GM12878 (cell line): ENCODE measurements around the gene ZNF189. TPM values are rescaled to one million over a fixed set of nuclear protein-coding genes. Genes with fewer than 3 reads are reported as not detected.

Experiments
- ATAC-seq: fragments of 200-7000 bp; cut with Tn5 transposase; 3 replicates; pipeline ENCODE4 v1.9.1; 2020; ENCODE audit warnings: mild to moderate bottlenecking, moderate library complexity
- BruUV-seq: library from RNA; stranded (reverse); fragments of 400-500 nt; replicated peaks from 2 replicates; lab custom pipeline; 2021; lab: Mats Ljungman, UMichigan
- CTCF ChIA-PET: fragments of 300-600 bp; sonication (Branson Sonifier 250); formaldehyde crosslinking; extraction: SDS; loops from one replicate; lab custom pipeline; 2021; ENCODE audit warnings: inconsistent platforms; lab: Yijun Ruan, JAX
- POLR2A ChIA-PET: fragments of 350-600 bp; formaldehyde crosslinking; extraction: SDS; loops from one replicate; lab custom pipeline; 2021; ENCODE audit warnings: inconsistent platforms; lab: Charles Lee
- RAD21 ChIA-PET: fragments of 300-600 bp; sonication (Branson Sonifier 250); formaldehyde crosslinking; loops from one replicate; lab custom pipeline; 2023; ENCODE audit warnings: antibody characterized with exemption; ENCODE audit not compliant: unreplicated experiment; lab: Charles Lee
- SMC1A ChIA-PET: fragments of 300-600 bp; sonication (Branson Sonifier 250); formaldehyde crosslinking; loops from one replicate; lab custom pipeline; 2023; ENCODE audit not compliant: unreplicated experiment, uncharacterized antibody; lab: Charles Lee
- DNase-seq: peaks from one replicate; pipeline ENCODE4 v3.0.0-alpha.2; 2011; ENCODE audit warnings: low read depth, low spot score
- FAIRE-seq: peaks from 3 replicates; lab custom pipeline; 2011; peaks lifted over from hg19 to GRCh38; lab: Jason Lieb, UNC
- H2AFZ ChIP-seq: 2 replicates; pipeline ENCODE4 v1.6.0; 2011; ENCODE audit warnings: low read depth, low read length, control low read depth; ENCODE audit not compliant: control insufficient read depth
- H3K27ac ChIP-seq: 2 replicates; pipeline ENCODE4 v1.5.1; 2011; ENCODE audit warnings: control low read depth; ENCODE audit not compliant: control insufficient read depth, insufficient read depth
- H3K27me3 ChIP-seq, 2 experiments: replicated peaks in 1 of 2; 2 replicates each; pipeline versions ENCODE4 v1.6.0 to v1.6.1; 2011; ENCODE audit warnings: low read length in 1 of 2; ENCODE audit not compliant: control insufficient read depth in 2 of 2, insufficient read depth in 2 of 2
- H3K36me3 ChIP-seq, 2 experiments: 2 replicates each; pipeline ENCODE4 v1.5.1; 2011; ENCODE audit warnings: low read length in 1 of 2; ENCODE audit not compliant: control insufficient read depth in 2 of 2, insufficient read depth in 2 of 2
- H3K4me1 ChIP-seq: 2 replicates; pipeline ENCODE4 v1.6.1; 2011; ENCODE audit warnings: mild to moderate bottlenecking, low read length, moderate library complexity, mixed read lengths; ENCODE audit not compliant: control insufficient read depth, insufficient read depth
- H3K4me2 ChIP-seq: 2 replicates; pipeline ENCODE4 v1.6.0; 2011; ENCODE audit warnings: control low read depth; ENCODE audit not compliant: control insufficient read depth, insufficient read depth
- H3K4me3 ChIP-seq: fragments of 200-600 bp; sonication (generic); 2 replicates; pipeline ENCODE4 v1.5.1; 2016
- H3K79me2 ChIP-seq: 2 replicates; pipeline ENCODE4 v1.6.0; 2011; ENCODE audit warnings: low read length; ENCODE audit not compliant: control insufficient read depth, insufficient read depth
- H3K9ac ChIP-seq: 2 replicates; pipeline ENCODE4 v1.8.0; 2011; ENCODE audit warnings: low read length, control low read depth, mixed read lengths; ENCODE audit not compliant: control insufficient read depth, insufficient read depth
- H3K9me3 ChIP-seq: replicated peaks from 3 replicates; pipeline ENCODE4 v1.5.1; 2011; ENCODE audit warnings: mild to moderate bottlenecking, low read length; ENCODE audit not compliant: control insufficient read depth, insufficient read depth
- H4K20me1 ChIP-seq: 2 replicates; pipeline ENCODE4 v1.6.0; 2011; ENCODE audit not compliant: control insufficient read depth, insufficient read depth
- BACH1 ChIP-seq: fragments of 450-650 bp; IDR thresholded peaks from 2 replicates; pipeline ENCODE4 v1.6.1; 2017; ENCODE audit warnings: mild to moderate bottlenecking, borderline replicate concordance
- CHD1 ChIP-seq: IDR thresholded peaks from 2 replicates; pipeline ENCODE4 v1.6.1; 2012; ENCODE audit warnings: low read depth, low read length, improper control_type of control experiment
- GABPA ChIP-seq: IDR thresholded peaks from 2 replicates; pipeline ENCODE4 v1.6.1; 2014; ENCODE audit warnings: antibody characterized with exemption, low read depth, mild to moderate bottlenecking, inconsistent platforms
- MTA2 ChIP-seq: fragments of 450-650 bp; IDR thresholded peaks from 2 replicates; pipeline ENCODE4 v1.6.1; 2016; ENCODE audit warnings: low read depth, mild to moderate bottlenecking, moderate library complexity
- MYB ChIP-seq: fragments of 150-350 bp; IDR thresholded peaks from 2 replicates; pipeline ENCODE4 v1.6.1; 2014; ENCODE audit warnings: mild to moderate bottlenecking, low read depth, low read length, borderline replicate concordance
- NBN ChIP-seq: fragments of 450-650 bp; IDR thresholded peaks from 2 replicates; pipeline ENCODE4 v1.6.1; 2016
- NFYA ChIP-seq: IDR thresholded peaks from 2 replicates; pipeline ENCODE4 v1.6.1; 2011; ENCODE audit warnings: low read depth, mild to moderate bottlenecking, low read length, improper control_type of control experiment, borderline replicate concordance
- PML ChIP-seq: IDR thresholded peaks from 2 replicates; pipeline ENCODE4 v1.6.1; 2012; ENCODE audit warnings: low read length, inconsistent platforms
- POLR2A ChIP-seq: IDR thresholded peaks from 2 replicates; pipeline ENCODE4 v1.6.1; 2011; ENCODE audit warnings: low read depth, mild to moderate bottlenecking, low read length
- POLR2AphosphoS2 ChIP-seq: IDR thresholded peaks from 2 replicates; pipeline ENCODE4 v1.6.1; 2011; ENCODE audit warnings: low read depth, mild to moderate bottlenecking, low read length, improper control_type of control experiment, moderate library complexity
- RCOR1 ChIP-seq: conservative IDR thresholded peaks from 2 replicates; pipeline ENCODE4 v1.6.1; 2012; ENCODE audit warnings: low read depth, low read length, improper control_type of control experiment
- SIX5 ChIP-seq: IDR thresholded peaks from 2 replicates; pipeline ENCODE4 v1.6.1; 2011; ENCODE audit warnings: mild to moderate bottlenecking, low read depth, low read length, moderate library complexity; ENCODE audit not compliant: severe bottlenecking
- YY1 ChIP-seq: IDR thresholded peaks from 2 replicates; pipeline ENCODE4 v1.6.1; 2011; ENCODE audit warnings: low read depth, mild to moderate bottlenecking, low read length
- ZNF217 ChIP-seq: fragments of 450-650 bp; IDR thresholded peaks from 2 replicates; pipeline ENCODE4 v1.6.1; 2017; ENCODE audit warnings: antibody characterized with exemption, mild to moderate bottlenecking
- WGBS: methylation state at CpG from one replicate; pipeline ENCODE4 v1.1.6; 2016; ENCODE audit warnings: low lambda C conversion rate; ENCODE audit not compliant: insufficient replicate concordance, insufficient coverage; ENCODE audit errors: missing lambda C conversion rate; 5-methylcytosine and 5-hydroxymethylcytosine counted together
- in situ Hi-C: fragments of 300-500 bp; cut with MboI; formaldehyde crosslinking; loops from 9 replicates; pipeline ENCODE4 v1.14.3; 2018; ENCODE audit warnings: mixed read lengths
- intact Hi-C: fragments of 100-400 bp; cut with micrococcal nuclease; formaldehyde crosslinking; loops from one replicate; pipeline ENCODE4 v1.14.2; 2022; ENCODE audit not compliant: unreplicated experiment
- polyA plus RNA-seq, 11 experiments: library from polyadenylated mRNA; depleted of rRNA in 4 of 11; unstranded in 6 of 11; stranded (reverse) in 5 of 11; fragments of >200 nt; fragmentation: Nextera tagmentation in 4 of 11; fragmentation: Illumina TruSeq in 1 of 11; extraction: Ambion mirVana in 4 of 11; extraction: Trizol in 1 of 11; gene quantifications; 1 replicate in 1 of 11; 2 replicates in 10 of 11; pipeline versions ENCODE4 v1.2.1 to v1.2.3, GENCODE V29; 2011 to 2016; ENCODE audit warnings: inconsistent platforms in 2 of 11, missing spikeins in 2 of 11, low read depth in 1 of 11
- total RNA-seq, 4 experiments: library from RNA; depleted of rRNA in 3 of 4; stranded (reverse); fragments of >200 nt in 3 of 4; fragmentation: Illumina TruSeq in 1 of 4; extraction: Trizol in 1 of 4; gene quantifications; 2 replicates each; pipeline versions ENCODE4 v1.2.1 to v1.2.3, GENCODE V29; 2013 to 2021
- TF ChIP-seq, protein P1 (sequence below): fragments of 450-650 bp; IDR thresholded peaks from 2 replicates; pipeline ENCODE4 v1.6.1; 2017; ENCODE audit warnings: mild to moderate bottlenecking, low read depth, inconsistent platforms; ENCODE audit not compliant: poor library complexity, severe bottlenecking
- TF ChIP-seq, protein P2 (sequence below): IDR thresholded peaks from 2 replicates; pipeline ENCODE4 v1.6.1; 2011; ENCODE audit warnings: low read depth, low read length, improper control_type of control experiment, borderline replicate concordance
- TF ChIP-seq, protein P3 (sequence below): fragments of 450-650 bp; IDR thresholded peaks from 2 replicates; pipeline ENCODE4 v1.6.1; 2016; ENCODE audit warnings: mild to moderate bottlenecking
- TF ChIP-seq, protein P4 (sequence below): IDR thresholded peaks from 2 replicates; pipeline ENCODE4 v1.6.1; 2012; ENCODE audit warnings: low read depth, low read length, improper control_type of control experiment

Gene ZNF189
- total and polyA plus RNA-seq, 10 of the 15 experiments (the other 5 are each of a cell fraction or from before 2014, with no cell fraction given): 3.1 to 12.3 (median 7.4) TPM

DNA sequence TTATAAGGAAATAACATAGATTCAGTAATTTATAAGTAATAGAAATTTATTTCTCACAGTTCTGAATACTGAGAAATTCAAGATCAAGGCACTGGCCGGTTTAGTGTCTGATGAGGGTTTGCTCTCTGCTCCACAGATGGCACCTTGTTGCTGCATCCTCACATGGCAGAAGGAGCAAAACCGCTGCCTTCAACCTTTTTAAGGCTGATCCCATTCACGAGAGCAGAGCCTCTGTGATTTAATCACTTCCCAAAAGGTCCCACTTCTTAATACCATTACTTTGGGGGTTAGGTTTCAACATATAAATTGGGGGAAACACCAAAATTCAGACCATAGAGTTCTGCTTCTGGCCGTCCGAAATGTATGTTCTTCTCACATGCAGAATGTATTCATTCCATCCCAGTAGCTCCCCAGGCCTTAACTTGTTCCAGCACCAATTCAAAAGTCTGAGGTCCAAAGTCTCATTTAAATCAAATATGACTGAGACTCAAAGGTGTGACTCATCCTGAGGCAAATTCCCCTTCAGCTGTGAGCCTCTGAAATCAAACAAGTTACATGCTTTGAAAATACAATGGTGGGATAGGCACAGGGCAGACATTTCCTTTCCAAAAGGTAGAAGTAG is 44.4 kb upstream of the ZNF189 start:
- TF ChIP-seq GABPA: no peak
- no peak for TF ChIP-seq NBN
- TF ChIP-seq, protein P1, sequence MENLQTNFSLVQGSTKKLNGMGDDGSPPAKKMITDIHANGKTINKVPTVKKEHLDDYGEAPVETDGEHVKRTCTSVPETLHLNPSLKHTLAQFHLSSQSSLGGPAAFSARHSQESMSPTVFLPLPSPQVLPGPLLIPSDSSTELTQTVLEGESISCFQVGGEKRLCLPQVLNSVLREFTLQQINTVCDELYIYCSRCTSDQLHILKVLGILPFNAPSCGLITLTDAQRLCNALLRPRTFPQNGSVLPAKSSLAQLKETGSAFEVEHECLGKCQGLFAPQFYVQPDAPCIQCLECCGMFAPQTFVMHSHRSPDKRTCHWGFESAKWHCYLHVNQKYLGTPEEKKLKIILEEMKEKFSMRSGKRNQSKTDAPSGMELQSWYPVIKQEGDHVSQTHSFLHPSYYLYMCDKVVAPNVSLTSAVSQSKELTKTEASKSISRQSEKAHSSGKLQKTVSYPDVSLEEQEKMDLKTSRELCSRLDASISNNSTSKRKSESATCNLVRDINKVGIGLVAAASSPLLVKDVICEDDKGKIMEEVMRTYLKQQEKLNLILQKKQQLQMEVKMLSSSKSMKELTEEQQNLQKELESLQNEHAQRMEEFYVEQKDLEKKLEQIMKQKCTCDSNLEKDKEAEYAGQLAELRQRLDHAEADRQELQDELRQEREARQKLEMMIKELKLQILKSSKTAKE: no peak
- TF ChIP-seq POLR2AphosphoS2: no peak
- no peak for TF ChIP-seq BACH1
- TF ChIP-seq MYB: no peak
- no peak for TF ChIP-seq CHD1
- no peak for TF ChIP-seq RCOR1
- TF ChIP-seq, protein P2, sequence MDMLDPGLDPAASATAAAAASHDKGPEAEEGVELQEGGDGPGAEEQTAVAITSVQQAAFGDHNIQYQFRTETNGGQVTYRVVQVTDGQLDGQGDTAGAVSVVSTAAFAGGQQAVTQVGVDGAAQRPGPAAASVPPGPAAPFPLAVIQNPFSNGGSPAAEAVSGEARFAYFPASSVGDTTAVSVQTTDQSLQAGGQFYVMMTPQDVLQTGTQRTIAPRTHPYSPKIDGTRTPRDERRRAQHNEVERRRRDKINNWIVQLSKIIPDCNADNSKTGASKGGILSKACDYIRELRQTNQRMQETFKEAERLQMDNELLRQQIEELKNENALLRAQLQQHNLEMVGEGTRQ: no peak
- no peak for TF ChIP-seq NFYA
- TF ChIP-seq, protein P3, sequence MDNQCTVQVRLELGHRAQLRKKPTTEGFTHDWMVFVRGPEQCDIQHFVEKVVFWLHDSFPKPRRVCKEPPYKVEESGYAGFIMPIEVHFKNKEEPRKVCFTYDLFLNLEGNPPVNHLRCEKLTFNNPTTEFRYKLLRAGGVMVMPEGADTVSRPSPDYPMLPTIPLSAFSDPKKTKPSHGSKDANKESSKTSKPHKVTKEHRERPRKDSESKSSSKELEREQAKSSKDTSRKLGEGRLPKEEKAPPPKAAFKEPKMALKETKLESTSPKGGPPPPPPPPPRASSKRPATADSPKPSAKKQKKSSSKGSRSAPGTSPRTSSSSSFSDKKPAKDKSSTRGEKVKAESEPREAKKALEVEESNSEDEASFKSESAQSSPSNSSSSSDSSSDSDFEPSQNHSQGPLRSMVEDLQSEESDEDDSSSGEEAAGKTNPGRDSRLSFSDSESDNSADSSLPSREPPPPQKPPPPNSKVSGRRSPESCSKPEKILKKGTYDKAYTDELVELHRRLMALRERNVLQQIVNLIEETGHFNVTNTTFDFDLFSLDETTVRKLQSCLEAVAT: no peak
- TF ChIP-seq SIX5: no peak
- no peak for TF ChIP-seq ZNF217
- TF ChIP-seq MTA2: no peak
- no peak for TF ChIP-seq POLR2A
- TF ChIP-seq, protein P4, sequence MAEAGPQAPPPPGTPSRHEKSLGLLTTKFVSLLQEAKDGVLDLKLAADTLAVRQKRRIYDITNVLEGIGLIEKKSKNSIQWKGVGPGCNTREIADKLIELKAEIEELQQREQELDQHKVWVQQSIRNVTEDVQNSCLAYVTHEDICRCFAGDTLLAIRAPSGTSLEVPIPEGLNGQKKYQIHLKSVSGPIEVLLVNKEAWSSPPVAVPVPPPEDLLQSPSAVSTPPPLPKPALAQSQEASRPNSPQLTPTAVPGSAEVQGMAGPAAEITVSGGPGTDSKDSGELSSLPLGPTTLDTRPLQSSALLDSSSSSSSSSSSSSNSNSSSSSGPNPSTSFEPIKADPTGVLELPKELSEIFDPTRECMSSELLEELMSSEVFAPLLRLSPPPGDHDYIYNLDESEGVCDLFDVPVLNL: no peak
- TF ChIP-seq PML: no peak
- no peak for TF ChIP-seq YY1
- DNase-seq: no peak
- ATAC-seq: no peak; the same call in 1 of the 3 replicates
- in situ Hi-C loops: no loop called here
- 27% methylated on average over 5 of the region's 5 CpGs for WGBS
- Histone ChIP-seq H3K27ac (no peak overlapping the region), H4K20me1 (no peaks in the 10 kb centered on the region), H3K79me2 (no peaks in the 10 kb centered on the region), H3K36me3 (no peaks in the 10 kb centered on the region), H3K9me3 (no peaks in the 10 kb centered on the region), H3K4me1 (no peaks in the 10 kb centered on the region), H3K4me3 (no peak overlapping the region), H2AFZ (no peak overlapping the region), H3K4me2 (no peak overlapping the region), H3K27me3 (no peaks in the 10 kb centered on the region), H3K9ac (no peak overlapping the region)
- FAIRE-seq: no peak
- CTCF ChIA-PET: no interaction called here
- POLR2A ChIA-PET: no interaction called here
- SMC1A ChIA-PET: no interaction called here
- intact Hi-C loops: no loop called here
- no TSS peak for BruUV-seq
- RAD21 ChIA-PET: no interaction called here
